Tibial artery (tissue), 4 donors: Measurements from ENCODE around the gene KREMEN1.

ENCODE experiments used
- DNase-seq, 2 donors: peaks; one replicate each; pipeline ENCODE4 v3.0.0-alpha.2; 2019
- H3K27ac ChIP-seq, 2 donors: fragments of 200-600 bp; sonication (generic) in 1 of 2; 1 replicate in 1 of 2; 2 replicates in 1 of 2; pipeline ENCODE4 v1.5.1; 2018 to 2019; ENCODE audit warnings: mild to moderate bottlenecking in 1 of 2
- H3K27me3 ChIP-seq, 2 donors: fragments of 200-600 bp; sonication (generic) in 1 of 2; one replicate each; pipeline versions ENCODE4 v1.5.1 to v1.6.0; 2016 to 2019
- H3K36me3 ChIP-seq, 3 donors: fragments of 200-600 bp; sonication (generic) in 2 of 3; one replicate each; pipeline ENCODE4 v1.5.1; 2016 to 2019; ENCODE audit warnings: mild to moderate bottlenecking in 2 of 3
- H3K4me1 ChIP-seq, 4 donors: fragments of 200-600 bp; sonication (generic) in 2 of 4; 1 replicate in 3 of 4; 2 replicates in 1 of 4; pipeline ENCODE4 v1.5.1; 2016 to 2019
- H3K4me3 ChIP-seq, 2 donors: fragments of 200-600 bp; sonication (generic) in 1 of 2; 1 replicate in 1 of 2; 2 replicates in 1 of 2; pipeline ENCODE4 v1.5.1; 2018 to 2019; ENCODE audit warnings: mild to moderate bottlenecking in 2 of 2
- H3K9me3 ChIP-seq, 3 donors: fragments of 200-600 bp; sonication (generic) in 1 of 3; one replicate each; pipeline ENCODE4 v1.5.1; 2016 to 2019
- intact Hi-C: fragments of 100-400 bp; cut with DNase I; formaldehyde crosslinking; loops from one replicate; pipeline ENCODE4 v1.15.0; 2023; ENCODE audit warnings: low total_unique reads
- TF ChIP-seq, protein P1 (sequence below), 2 experiments: fragments of 200-600 bp in 1 of 2; fragments of 450-650 bp in 1 of 2; IDR thresholded peaks; one replicate each; pipeline ENCODE4 v1.5.1; 2017 to 2019; ENCODE audit warnings: antibody characterized with exemption in 2 of 2, mild to moderate bottlenecking in 1 of 2, moderate library complexity in 1 of 2

KREMEN1 gene

GRCh38 chr22:29069463-29069862, 3.4 kb upstream of the KREMEN1 start:
- intact Hi-C loops: no loop called here
- no peaks in the 10 kb centered on the region for H3K27me3 ChIP-seq
- TF ChIP-seq, protein P1, sequence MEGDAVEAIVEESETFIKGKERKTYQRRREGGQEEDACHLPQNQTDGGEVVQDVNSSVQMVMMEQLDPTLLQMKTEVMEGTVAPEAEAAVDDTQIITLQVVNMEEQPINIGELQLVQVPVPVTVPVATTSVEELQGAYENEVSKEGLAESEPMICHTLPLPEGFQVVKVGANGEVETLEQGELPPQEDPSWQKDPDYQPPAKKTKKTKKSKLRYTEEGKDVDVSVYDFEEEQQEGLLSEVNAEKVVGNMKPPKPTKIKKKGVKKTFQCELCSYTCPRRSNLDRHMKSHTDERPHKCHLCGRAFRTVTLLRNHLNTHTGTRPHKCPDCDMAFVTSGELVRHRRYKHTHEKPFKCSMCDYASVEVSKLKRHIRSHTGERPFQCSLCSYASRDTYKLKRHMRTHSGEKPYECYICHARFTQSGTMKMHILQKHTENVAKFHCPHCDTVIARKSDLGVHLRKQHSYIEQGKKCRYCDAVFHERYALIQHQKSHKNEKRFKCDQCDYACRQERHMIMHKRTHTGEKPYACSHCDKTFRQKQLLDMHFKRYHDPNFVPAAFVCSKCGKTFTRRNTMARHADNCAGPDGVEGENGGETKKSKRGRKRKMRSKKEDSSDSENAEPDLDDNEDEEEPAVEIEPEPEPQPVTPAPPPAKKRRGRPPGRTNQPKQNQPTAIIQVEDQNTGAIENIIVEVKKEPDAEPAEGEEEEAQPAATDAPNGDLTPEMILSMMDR (IDR thresholded peaks at IDR 0.05): no peak
- no peak overlapping the region for H3K27ac ChIP-seq
- H3K4me3 ChIP-seq: no peak overlapping the region
- H3K9me3 ChIP-seq: no peaks in the 10 kb centered on the region
- H3K4me1 ChIP-seq: peaks cover 0 to 31% (median 25%) of the 10 kb centered on the region in 4 donors
- no peaks in the 10 kb centered on the region for H3K36me3 ChIP-seq
- no peak for DNase-seq

GRCh38 chr22:29070490-29070889, 2.3 kb upstream of the KREMEN1 start:
- no peaks in the 10 kb centered on the region for H3K9me3 ChIP-seq
- H3K36me3 ChIP-seq: no peaks in the 10 kb centered on the region
- H3K27ac ChIP-seq: no peak overlapping the region
- H3K27me3 ChIP-seq: no peaks in the 10 kb centered on the region
- intact Hi-C loops: no loop called here
- H3K4me3 ChIP-seq: no peak overlapping the region
- H3K4me1 ChIP-seq: peaks cover 0 to 32% (median 25%) of the 10 kb centered on the region in 4 donors
- no peak for DNase-seq
- TF ChIP-seq, protein P1 (IDR thresholded peaks at IDR 0.05): no peak

DNA sequence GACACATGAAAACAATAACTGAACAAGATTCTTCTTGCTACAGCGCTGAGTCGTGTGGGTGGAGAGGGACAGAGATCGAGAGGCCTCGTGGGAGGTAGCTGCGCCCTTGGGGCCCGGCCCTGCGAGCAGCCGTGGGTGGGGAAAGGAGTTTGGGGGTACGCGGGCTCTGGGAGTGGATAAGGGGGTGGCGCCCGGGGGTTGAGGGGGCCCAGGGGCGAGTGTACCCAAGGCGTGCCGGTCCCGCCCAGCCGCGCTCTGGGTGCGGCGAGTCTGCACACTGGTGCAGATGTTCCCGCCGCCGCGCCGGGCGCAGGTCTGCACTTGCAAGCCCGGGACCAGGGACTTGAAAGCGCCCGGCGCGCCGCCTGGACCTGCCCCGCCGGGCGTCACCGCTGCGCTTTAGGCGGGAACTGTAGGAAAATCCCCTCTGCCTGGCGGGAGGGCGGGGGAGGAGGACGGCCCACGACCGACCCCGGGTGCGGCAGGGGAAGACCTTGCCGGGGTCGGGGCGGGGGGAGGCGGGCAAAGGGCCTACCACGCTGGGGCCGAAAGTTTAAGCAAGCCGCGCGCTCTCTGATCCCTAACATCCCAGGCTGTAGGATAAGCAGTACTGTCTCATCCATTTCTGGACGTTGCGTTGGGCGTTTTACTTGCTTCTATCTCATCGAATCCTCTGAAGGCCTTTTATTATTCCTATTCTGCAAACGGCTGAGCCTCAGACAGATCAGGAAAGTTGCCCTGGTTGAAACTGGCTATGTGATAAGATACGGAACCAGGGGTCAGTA, 1.4 kb upstream of the KREMEN1 start:
- H3K36me3 ChIP-seq: no peaks in the 10 kb centered on the region
- intact Hi-C loops: no loop called here
- TF ChIP-seq, protein P1 (IDR thresholded peaks at IDR 0.05): no peak
- H3K9me3 ChIP-seq: no peaks in the 10 kb centered on the region
- no peak overlapping the region for H3K27ac ChIP-seq
- H3K4me1 ChIP-seq: peaks cover 0 to 32% (median 25%) of the 10 kb centered on the region in 4 donors
- no peaks in the 10 kb centered on the region for H3K27me3 ChIP-seq
- peak overlapping the region; percentile 57 to 81 for H3K4me3 ChIP-seq
- no peak for DNase-seq

DNA sequence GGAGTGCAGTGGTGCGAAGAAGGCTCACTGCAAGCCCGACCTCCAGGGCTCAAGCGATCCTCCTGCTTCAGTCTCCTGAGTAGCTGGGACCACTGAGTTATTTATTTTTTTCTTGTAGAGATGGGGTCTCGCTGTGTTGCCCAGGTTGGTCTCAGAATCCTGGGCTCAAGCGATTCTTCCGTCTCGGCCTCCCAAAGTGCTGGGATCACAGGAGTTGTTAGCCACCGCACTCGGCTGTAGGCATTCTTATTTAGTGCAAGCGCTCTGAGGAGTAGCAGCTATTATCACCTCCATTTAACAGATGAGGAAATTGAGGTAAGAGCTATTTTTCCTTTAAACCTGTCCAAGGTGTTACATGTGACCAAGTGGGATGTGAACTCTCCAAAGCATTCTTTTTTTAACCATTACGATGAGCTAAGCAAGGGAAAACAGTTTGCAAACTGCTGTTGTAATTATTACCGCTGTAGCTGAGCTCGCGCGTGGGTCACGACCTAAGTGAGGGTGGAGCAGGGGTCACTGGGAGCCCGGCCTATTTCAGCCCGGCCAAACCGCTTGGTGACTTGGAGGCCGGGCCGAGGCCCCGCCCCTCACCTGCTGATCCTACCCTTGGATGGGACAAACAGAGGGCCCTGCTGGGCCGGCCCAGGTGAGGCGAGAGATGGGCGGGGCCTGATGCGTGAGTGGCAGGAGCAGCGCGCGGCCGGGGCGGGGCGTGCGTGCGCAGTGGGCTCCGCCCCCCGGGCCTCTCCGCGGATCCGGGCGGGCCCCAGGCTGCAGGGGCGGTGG, 449 bp upstream of the KREMEN1 start:
- Histone ChIP-seq H3K9me3 (no peaks in the 10 kb centered on the region), H3K27me3 (no peaks in the 10 kb centered on the region), H3K27ac (no peak overlapping the region), H3K36me3 (no peaks in the 10 kb centered on the region), H3K4me1 (peaks cover 0 to 32% (median 25%) of the 10 kb centered on the region in 4 donors), H3K4me3 (peak overlapping the region; percentile 57 to 81)
- intact Hi-C loops: no loop called here
- TF ChIP-seq, protein P1 (IDR thresholded peaks at IDR 0.05): no peak
- DNase-seq: peak; percentile 79 to 88

- no peaks in the 10 kb centered on the region for H3K36me3 ChIP-seq
- peak overlapping the region; percentile 57 to 81 for H3K4me3 ChIP-seq
- TF ChIP-seq, protein P1 (IDR thresholded peaks at IDR 0.05): no peak
- no peaks in the 10 kb centered on the region for H3K27me3 ChIP-seq
- peaks cover 0 to 32% (median 25%) of the 10 kb centered on the region in 4 donors for H3K4me1 ChIP-seq
- H3K9me3 ChIP-seq: no peaks in the 10 kb centered on the region
- DNase-seq: peak in 1 of 2 donors; percentile 45
- H3K27ac ChIP-seq: peak overlapping the region; percentile 42 to 52
- intact Hi-C loops: no loop called here
Measured at GRCh38 chr22:29073618-29074275, 912 bp downstream of the KREMEN1 start.
